Aorta (tissue), 5 donors: Measurements from ENCODE around the gene PLCB1. TPM values are rescaled to one million over a fixed set of nuclear protein-coding genes. Genes with fewer than 3 reads are reported as not detected.
A peak's percentile ranks its signal among the peaks of the same experiment; 100 is the strongest.

Experiments used
- ATAC-seq: fragments of 200-7000 bp; cut with Tn5 transposase; one replicate; pipeline ENCODE4 v1.9.1; 2022; ENCODE audit warnings: moderate library complexity; ENCODE audit not compliant: low FRiP score
- DNase-seq, 2 donors: peaks; one replicate each; pipeline ENCODE4 v3.0.0-alpha.2; 2020
- H3K27ac ChIP-seq, 2 donors: one replicate each; pipeline ENCODE4 v1.5.1; 2013; ENCODE audit warnings: low read length in 2 of 2, mild to moderate bottlenecking in 2 of 2, moderate library complexity in 2 of 2, control low read depth in 1 of 2, inconsistent platforms in 1 of 2, low read depth in 1 of 2
- H3K27me3 ChIP-seq, 2 donors: one replicate each; pipeline ENCODE4 v1.6.1; 2013; ENCODE audit warnings: control low read depth in 1 of 2, low read length in 1 of 2, mild to moderate bottlenecking in 1 of 2, moderate library complexity in 1 of 2; ENCODE audit not compliant: insufficient read depth in 2 of 2, control insufficient read depth in 1 of 2
- H3K36me3 ChIP-seq, 2 donors: one replicate each; pipeline ENCODE4 v1.6.1; 2013; ENCODE audit warnings: control low read depth in 1 of 2, low read length in 1 of 2, mild to moderate bottlenecking in 1 of 2; ENCODE audit not compliant: insufficient read depth in 2 of 2, control insufficient read depth in 1 of 2
- H3K4me1 ChIP-seq, 2 donors: one replicate each; pipeline ENCODE4 v1.6.1; 2013; ENCODE audit warnings: low read length in 2 of 2, control low read depth in 1 of 2, mild to moderate bottlenecking in 1 of 2, moderate library complexity in 1 of 2; ENCODE audit not compliant: insufficient read depth in 2 of 2, control insufficient read depth in 1 of 2
- H3K4me3 ChIP-seq, 2 donors: one replicate each; pipeline ENCODE4 v1.5.1; 2013; ENCODE audit warnings: low read length in 2 of 2, control low read depth in 1 of 2, mild to moderate bottlenecking in 1 of 2
- H3K9me3 ChIP-seq: one replicate; pipeline ENCODE4 v1.6.1; 2013; ENCODE audit warnings: mild to moderate bottlenecking, low read length; ENCODE audit not compliant: control insufficient read depth
- WGBS, 2 donors: extraction: QIAGEN DNeasy Blood & Tissue Kit; methylation state at CpG; one replicate each; pipeline ENCODE4 v1.1.7; 2013; 5-methylcytosine and 5-hydroxymethylcytosine counted together
- intact Hi-C, 2 donors: fragments of 100-400 bp; cut with DNase I; formaldehyde crosslinking; loops; one replicate each; pipeline versions ENCODE4 v1.14.2 to v1.15.0; 2022
- polyA plus RNA-seq, 2 donors: library from polyadenylated mRNA; stranded (reverse); fragments of 200-250 nt; gene quantifications; one replicate each; pipeline ENCODE4 v1.2.3, GENCODE V29; 2013
- total RNA-seq, 2 donors: library from RNA; stranded (reverse); fragmentation: NEBNext Ultra II Directional; extraction: Animal tissue kit (Norgen Biotek cat#: 25700); gene quantifications; one replicate each; pipeline ENCODE4 v1.2.1, GENCODE V29; 2021
- donor health status: healthy with polysubstance abuse.
- donor health status: Bipolar disorder and iron deficiency.
- donor health status: DM: no; HTN: no; CAD: no.
- donor health status: DM: no; HTN: no; CAD: no.
- donor health status: DM: yes; HTN: yes; CAD: no.

PLCB1 gene
- total and polyA plus RNA-seq, 4 donors: 1.4 to 35.0 (median 6.6) TPM

GRCh38 chr20:8711501-8711900, 579.4 kb downstream of the PLCB1 start:
- intact Hi-C loops: no loop called here
- Histone ChIP-seq H3K27me3 (no peaks in the 10 kb centered on the region), H3K9me3 (no peaks in the 10 kb centered on the region), H3K4me3 (no peak overlapping the region), H3K36me3 (no peaks in the 10 kb centered on the region), H3K27ac (no peak overlapping the region), H3K4me1 (no peaks in the 10 kb centered on the region)
- DNase-seq (no peak), ATAC-seq (no peak)
- 88% methylated on average over 3 of the region's 3 CpGs for whole genome bisulfite sequencing, 2 donors

- Histone ChIP-seq H3K9me3 (no peaks in the 10 kb centered on the region), H3K4me3 (no peak overlapping the region), H3K27me3 (no peaks in the 10 kb centered on the region), H3K4me1 (no peaks in the 10 kb centered on the region), H3K36me3 (no peaks in the 10 kb centered on the region), H3K27ac (no peak overlapping the region)
- no peak for DNase-seq
- 76 to 84% methylated on average over 3 of the region's 3 CpGs for WGBS, 2 donors
- no peak for ATAC-seq
- intact Hi-C loops: no loop called here
Observed at GRCh38 chr20:8714206-8714605, 582.1 kb downstream of the PLCB1 start.

GRCh38 chr20:8718279-8718678, 586.2 kb downstream of the PLCB1 start:
- intact Hi-C loops: loop anchor here in 1 of 2 donors (5.0 kb wide), 1 partner anchor 676 kb away; no protein-coding TSS in a partner anchor
- Histone ChIP-seq H3K4me3 (no peak overlapping the region), H3K27me3 (no peaks in the 10 kb centered on the region), H3K36me3 (no peaks in the 10 kb centered on the region), H3K27ac (no peak overlapping the region), H3K9me3 (no peaks in the 10 kb centered on the region), H3K4me1 (no peaks in the 10 kb centered on the region)
- DNase-seq (no peak), ATAC-seq (no peak)
- WGBS, 2 donors: 91 to 93% methylated on average over 4 of the region's 4 CpGs

- Histone ChIP-seq H3K4me3 (no peak overlapping the region), H3K9me3 (no peaks in the 10 kb centered on the region), H3K4me1 (no peaks in the 10 kb centered on the region), H3K27me3 (no peaks in the 10 kb centered on the region), H3K27ac (no peak overlapping the region), H3K36me3 (no peaks in the 10 kb centered on the region)
- no peak for ATAC-seq
- intact Hi-C loops: loop anchor here (5.0 to 10.0 kb wide), 3 partner anchors 585 to 785 kb away; partner anchors contain the start of gene PLCB1 (in 1 of the 2)
- WGBS, 2 donors: 55 to 56% methylated on average over 4 of the region's 4 CpGs
- DNase-seq: no peak
Observed at GRCh38 chr20:8720089-8720488, 588.0 kb downstream of the PLCB1 start.

GRCh38 chr20:8721098-8721497, 589.0 kb downstream of the PLCB1 start:
- DNase-seq (no peak), ATAC-seq (peak; percentile 85)
- no peak overlapping the region for H3K4me3 ChIP-seq
- H3K9me3 ChIP-seq: no peaks in the 10 kb centered on the region
- H3K27me3 ChIP-seq: no peaks in the 10 kb centered on the region
- H3K27ac ChIP-seq: no peak overlapping the region
- WGBS, 2 donors: 8% methylated on average over 5 of the region's 5 CpGs
- no peaks in the 10 kb centered on the region for H3K4me1 ChIP-seq
- intact Hi-C loops: loop anchor here (5.0 to 10.0 kb wide), 3 partner anchors 586 to 786 kb away; partner anchors contain the start of gene PLCB1 (in 1 of the 2)
- H3K36me3 ChIP-seq: no peaks in the 10 kb centered on the region

- Histone ChIP-seq H3K36me3 (no peaks in the 10 kb centered on the region), H3K9me3 (no peaks in the 10 kb centered on the region), H3K27me3 (no peaks in the 10 kb centered on the region), H3K4me1 (no peaks in the 10 kb centered on the region), H3K27ac (no peak overlapping the region), H3K4me3 (no peak overlapping the region)
- no peak for ATAC-seq
- 13 to 17% methylated on average over 8 of the region's 8 CpGs for WGBS, 2 donors
- intact Hi-C loops: loop anchor here (5.0 to 10.0 kb wide), 3 partner anchors 588 to 788 kb away; partner anchors contain the start of gene PLCB1 (in 1 of the 2)
- DNase-seq: no peak
Observed at GRCh38 chr20:8722277-8722928, 590.3 kb downstream of the PLCB1 start.

GRCh38 chr20:8723296-8723695, 591.2 kb downstream of the PLCB1 start:
- no peak overlapping the region for H3K4me3 ChIP-seq
- H3K4me1 ChIP-seq: no peaks in the 10 kb centered on the region
- ATAC-seq: no peak
- no peak overlapping the region for H3K27ac ChIP-seq
- no peaks in the 10 kb centered on the region for H3K36me3 ChIP-seq
- DNase-seq: no peak
- H3K9me3 ChIP-seq: no peaks in the 10 kb centered on the region
- H3K27me3 ChIP-seq: no peaks in the 10 kb centered on the region
- intact Hi-C loops: loop anchor here (5.0 to 10.0 kb wide), 3 partner anchors 588 to 788 kb away; partner anchors contain the start of gene PLCB1 (in 1 of the 2)

- Histone ChIP-seq H3K4me1 (no peaks in the 10 kb centered on the region), H3K36me3 (no peaks in the 10 kb centered on the region), H3K27me3 (no peaks in the 10 kb centered on the region), H3K9me3 (no peaks in the 10 kb centered on the region), H3K27ac (no peak overlapping the region), H3K4me3 (no peak overlapping the region)
- intact Hi-C loops: loop anchor here (5.0 to 10.0 kb wide), 3 partner anchors 590 to 790 kb away; partner anchors contain the start of gene PLCB1 (in 1 of the 2)
- ATAC-seq (no peak), DNase-seq (no peak)
- 95 to 98% methylated on average over 2 of the region's 2 CpGs for WGBS, 2 donors
Observed at GRCh38 chr20:8724884-8725283, 592.8 kb downstream of the PLCB1 start.

- ATAC-seq: no peak
- no peak overlapping the region for H3K4me3 ChIP-seq
- WGBS, 2 donors: 89 to 98% methylated on average over 2 of the region's 2 CpGs
- intact Hi-C loops: loop anchor here in 1 of 2 donors (10.0 kb wide), 2 partner anchors 592 to 792 kb away; partner anchors contain the start of gene PLCB1
- DNase-seq: no peak
- no peaks in the 10 kb centered on the region for H3K27me3 ChIP-seq
- no peaks in the 10 kb centered on the region for H3K9me3 ChIP-seq
- no peak overlapping the region for H3K27ac ChIP-seq
- H3K36me3 ChIP-seq: no peaks in the 10 kb centered on the region
- H3K4me1 ChIP-seq: no peaks in the 10 kb centered on the region
Observed at GRCh38 chr20:8726460-8726859, 594.4 kb downstream of the PLCB1 start.
